ENCODE measurements around the gene CLCN6.

DNA sequence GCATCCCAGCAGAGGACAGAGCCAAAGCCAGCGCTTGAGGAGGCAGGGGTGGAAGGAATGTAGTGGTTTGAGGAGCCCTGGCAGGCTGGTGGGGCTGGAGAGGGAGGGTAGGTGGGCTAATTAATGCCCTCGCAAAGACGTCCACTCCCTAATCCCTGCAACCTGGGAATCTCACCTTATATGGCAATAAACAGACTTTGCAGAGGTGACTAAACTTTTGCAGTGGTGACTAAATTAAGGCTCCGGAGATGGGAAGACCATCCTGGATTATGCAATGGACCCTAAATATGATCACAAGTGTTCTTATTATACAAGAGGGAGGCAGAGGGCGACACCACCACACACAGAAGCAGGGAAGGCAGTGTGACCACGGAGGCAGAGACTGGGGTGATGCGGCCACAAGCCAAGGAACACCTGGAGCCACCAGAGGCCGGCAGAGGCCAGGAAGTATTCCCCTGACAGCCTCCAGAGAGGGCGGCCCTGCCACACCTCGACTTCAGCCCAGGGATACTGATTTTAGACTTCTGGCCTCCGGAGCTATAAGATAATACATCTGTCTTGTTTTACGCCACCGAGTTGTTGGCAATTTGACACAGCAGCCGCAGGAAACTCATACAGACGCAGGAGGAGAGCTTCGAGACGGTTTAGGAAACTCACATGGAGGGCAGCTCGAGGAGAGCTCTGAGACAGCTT, 75.9 kb downstream of the CLCN6 start:
- TF ChIP-seq FOXM1 (IDR thresholded peaks at IDR 0.05; ENCODE audit: borderline replicate concordance) = no peak
- no peak for TF ChIP-seq SUZ12 (IDR thresholded peaks at IDR 0.05)
- no peak for TF ChIP-seq ELF4 (IDR thresholded peaks at IDR 0.05)
- no peak for TF ChIP-seq HDGF (IDR thresholded peaks at IDR 0.05; ENCODE audit: borderline replicate concordance)
- no peak for TF ChIP-seq BHLHE40 (IDR thresholded peaks at IDR 0.05; ENCODE audit: borderline replicate concordance)
- TF ChIP-seq FOXA1 (IDR thresholded peaks at IDR 0.05) = no peak

Measured in HEK293T (cell line).